Kidney epithelial cell (primary cell): ENCODE results near the gene HDDC2. TPM values are rescaled to one million over a fixed set of nuclear protein-coding genes. Genes with fewer than 3 reads are reported as not detected.
A peak's percentile ranks its signal among the peaks of the same experiment; 100 is the strongest.

Experiments used
- DNase-seq: peaks from one replicate; pipeline ENCODE4 v3.0.0-alpha.2; 2010; ENCODE audit warnings: low read depth
- H3K27me3 ChIP-seq: 2 replicates; pipeline ENCODE4 v1.6.0; 2011; ENCODE audit warnings: low read length; ENCODE audit not compliant: control insufficient read depth, insufficient read depth
- H3K36me3 ChIP-seq: 2 replicates; pipeline ENCODE4 v1.5.1; 2011; ENCODE audit warnings: low read length; ENCODE audit not compliant: control insufficient read depth, insufficient read depth
- H3K4me3 ChIP-seq: 2 replicates; pipeline ENCODE4 v1.5.1; 2011; ENCODE audit warnings: low read depth, mild to moderate bottlenecking, control low read depth, low read length
- total RNA-seq: library from RNA; depleted of rRNA; stranded (reverse); fragments of >200 nt; gene quantifications from 2 replicates; pipeline ENCODE4 v1.2.3, GENCODE V29; 2015
- TF ChIP-seq, protein P1 (sequence below): IDR thresholded peaks from 2 replicates; pipeline ENCODE4 v1.5.1; 2011; ENCODE audit warnings: mild to moderate bottlenecking, moderate library complexity, low read length, control low read depth, inconsistent platforms; ENCODE audit not compliant: insufficient read depth, poor library complexity, severe bottlenecking

HDDC2 gene
- total RNA-seq, 1 donor from 2014 or later, result 76.3 TPM

GRCh38 chr6:125303512-125303854 lies 1.7 kb upstream of the HDDC2 start:
- DNase-seq, result no peak
- no peaks in the 10 kb centered on the region for H3K36me3 ChIP-seq
- TF ChIP-seq, protein P1, sequence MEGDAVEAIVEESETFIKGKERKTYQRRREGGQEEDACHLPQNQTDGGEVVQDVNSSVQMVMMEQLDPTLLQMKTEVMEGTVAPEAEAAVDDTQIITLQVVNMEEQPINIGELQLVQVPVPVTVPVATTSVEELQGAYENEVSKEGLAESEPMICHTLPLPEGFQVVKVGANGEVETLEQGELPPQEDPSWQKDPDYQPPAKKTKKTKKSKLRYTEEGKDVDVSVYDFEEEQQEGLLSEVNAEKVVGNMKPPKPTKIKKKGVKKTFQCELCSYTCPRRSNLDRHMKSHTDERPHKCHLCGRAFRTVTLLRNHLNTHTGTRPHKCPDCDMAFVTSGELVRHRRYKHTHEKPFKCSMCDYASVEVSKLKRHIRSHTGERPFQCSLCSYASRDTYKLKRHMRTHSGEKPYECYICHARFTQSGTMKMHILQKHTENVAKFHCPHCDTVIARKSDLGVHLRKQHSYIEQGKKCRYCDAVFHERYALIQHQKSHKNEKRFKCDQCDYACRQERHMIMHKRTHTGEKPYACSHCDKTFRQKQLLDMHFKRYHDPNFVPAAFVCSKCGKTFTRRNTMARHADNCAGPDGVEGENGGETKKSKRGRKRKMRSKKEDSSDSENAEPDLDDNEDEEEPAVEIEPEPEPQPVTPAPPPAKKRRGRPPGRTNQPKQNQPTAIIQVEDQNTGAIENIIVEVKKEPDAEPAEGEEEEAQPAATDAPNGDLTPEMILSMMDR, result no peak
- H3K27me3 ChIP-seq, result no peaks in the 10 kb centered on the region
- no peak overlapping the region for H3K4me3 ChIP-seq

- H3K4me3 ChIP-seq, result no peak overlapping the region
- no peak for DNase-seq
- H3K27me3 ChIP-seq, result no peaks in the 10 kb centered on the region
- H3K36me3 ChIP-seq, result no peaks in the 10 kb centered on the region
- TF ChIP-seq, protein P1, result no peak
Observed at GRCh38 chr6:125302840-125303511, 1.2 kb upstream of the HDDC2 start.

DNA sequence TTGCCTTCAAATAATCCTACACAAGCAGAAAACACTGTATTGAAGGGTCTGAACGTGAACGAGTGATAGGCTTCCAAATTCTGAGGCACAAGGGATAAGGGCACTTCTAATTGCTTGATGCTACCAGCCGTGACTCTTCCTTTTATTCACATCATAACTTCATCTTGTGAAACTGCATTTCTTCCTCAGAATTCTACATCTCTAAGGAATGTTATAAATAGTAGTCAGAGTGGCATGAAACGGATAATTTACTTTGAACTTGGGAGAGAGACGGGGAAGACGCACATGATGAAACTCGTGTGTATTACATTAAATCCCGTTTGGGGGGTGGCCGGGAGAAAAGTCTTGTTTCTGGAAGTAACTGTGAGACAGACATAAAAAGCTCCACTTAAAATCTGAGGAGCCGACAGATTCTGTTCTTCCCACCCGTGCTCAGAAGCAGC lies 754 bp downstream of the HDDC2 start:
- Histone ChIP-seq H3K36me3 (no peaks in the 10 kb centered on the region), H3K4me3 (peak overlapping the region; percentile 85), H3K27me3 (no peaks in the 10 kb centered on the region)
- DNase-seq, result no peak
- TF ChIP-seq, protein P1, result no peak

DNA sequence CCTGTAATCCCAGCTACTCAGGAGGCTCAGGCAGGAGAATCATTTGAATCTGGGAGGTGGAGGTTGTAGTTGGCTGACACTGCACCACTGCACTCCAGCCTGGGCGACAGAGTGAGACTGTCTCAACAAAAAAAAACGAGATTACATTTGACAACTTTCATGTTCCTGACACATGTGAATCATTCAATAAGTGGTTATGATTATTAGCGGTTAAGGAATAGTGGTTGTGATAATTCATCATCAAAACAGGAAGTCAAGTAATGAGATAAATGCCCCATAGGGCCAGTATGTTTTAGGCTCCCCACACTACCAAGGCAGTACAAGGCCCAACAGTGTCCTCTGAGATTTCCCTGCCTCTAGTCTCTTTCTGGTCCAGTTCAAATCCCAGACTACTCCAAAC lies 2.5 kb downstream of the HDDC2 start:
- TF ChIP-seq, protein P1, result no peak
- H3K36me3 ChIP-seq, result no peaks in the 10 kb centered on the region
- no peak for DNase-seq
- H3K27me3 ChIP-seq, result no peaks in the 10 kb centered on the region
- no peak overlapping the region for H3K4me3 ChIP-seq

GRCh38 chr6:125296471-125296870 lies 5.3 kb downstream of the HDDC2 start:
- Histone ChIP-seq H3K27me3 (no peaks in the 10 kb centered on the region), H3K36me3 (no peaks in the 10 kb centered on the region), H3K4me3 (no peak overlapping the region)
- DNase-seq, result no peak
- TF ChIP-seq, protein P1, result no peak

DNA sequence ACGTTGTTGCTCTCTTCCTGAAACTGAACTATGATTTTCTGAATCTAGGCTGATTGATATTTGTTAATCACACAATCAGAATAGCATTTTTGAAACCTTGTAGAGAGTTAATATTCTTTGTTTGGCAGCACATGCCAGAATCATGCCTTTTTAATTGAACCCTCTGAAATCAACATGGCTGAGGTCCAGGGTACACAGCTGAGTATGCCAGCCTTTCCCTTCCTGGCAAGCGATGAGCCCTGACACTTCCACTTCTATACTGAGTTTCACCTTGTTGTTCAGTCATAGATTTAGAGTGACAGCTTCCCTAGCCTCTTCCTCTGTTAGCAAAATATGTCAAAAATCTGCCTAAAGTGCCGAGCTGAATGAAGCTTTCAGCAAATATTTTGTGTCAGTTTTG lies 6.8 kb downstream of the HDDC2 start:
- H3K27me3 ChIP-seq, result no peaks in the 10 kb centered on the region
- H3K4me3 ChIP-seq, result no peak overlapping the region
- H3K36me3 ChIP-seq, result no peaks in the 10 kb centered on the region
- DNase-seq, result no peak
- TF ChIP-seq, protein P1, result no peak
